Activated naive CD8-positive, alpha-beta T cell (primary cell): ENCODE data around the gene SCYL1.
"Not testable (repeated sequence)": the region's sequence is repeated elsewhere in the genome, so short reads cannot be mapped to it uniquely, and the experiment has no call there.

Experiments used
- H3K27ac Mint-ChIP-seq: one replicate; pipeline ENCODE4 v1.8.0; 2021; ENCODE audit warnings: mixed read lengths
- H3K27me3 Mint-ChIP-seq: one replicate; pipeline ENCODE4 v1.8.0; 2021; ENCODE audit warnings: mixed read lengths
- H3K36me3 Mint-ChIP-seq: one replicate; pipeline ENCODE4 v1.8.0; 2021; ENCODE audit warnings: mixed read lengths
- H3K4me1 Mint-ChIP-seq: one replicate; pipeline ENCODE4 v1.8.0; 2021; ENCODE audit warnings: low read depth, mixed read lengths
- H3K4me3 Mint-ChIP-seq: one replicate; pipeline ENCODE4 v1.8.0; 2021; ENCODE audit warnings: mild to moderate bottlenecking, mixed read lengths
- H3K9me3 Mint-ChIP-seq: one replicate; pipeline ENCODE4 v1.8.0; 2021; ENCODE audit warnings: low read depth, mixed read lengths

Gene SCYL1

GRCh38 chr11:65558930-65559509 lies 34.1 kb downstream of the SCYL1 start:
- peak overlapping the region; percentile 62 for H3K4me3 Mint-ChIP-seq
- H3K27ac Mint-ChIP-seq: peak overlapping the region; percentile 81
- no peaks in the 10 kb centered on the region for H3K9me3 Mint-ChIP-seq
- peaks cover 57% of the 10 kb centered on the region for H3K4me1 Mint-ChIP-seq
- no peaks in the 10 kb centered on the region for H3K36me3 Mint-ChIP-seq
- H3K27me3 Mint-ChIP-seq: no peaks in the 10 kb centered on the region

GRCh38 chr11:65559535-65559934 lies 34.7 kb downstream of the SCYL1 start:
- peak overlapping the region; percentile 81 for H3K27ac Mint-ChIP-seq
- no peaks in the 10 kb centered on the region for H3K36me3 Mint-ChIP-seq
- H3K4me1 Mint-ChIP-seq: peaks cover 53% of the 10 kb centered on the region
- peak overlapping the region; percentile 62 for H3K4me3 Mint-ChIP-seq
- H3K27me3 Mint-ChIP-seq: no peaks in the 10 kb centered on the region
- no peaks in the 10 kb centered on the region for H3K9me3 Mint-ChIP-seq

DNA sequence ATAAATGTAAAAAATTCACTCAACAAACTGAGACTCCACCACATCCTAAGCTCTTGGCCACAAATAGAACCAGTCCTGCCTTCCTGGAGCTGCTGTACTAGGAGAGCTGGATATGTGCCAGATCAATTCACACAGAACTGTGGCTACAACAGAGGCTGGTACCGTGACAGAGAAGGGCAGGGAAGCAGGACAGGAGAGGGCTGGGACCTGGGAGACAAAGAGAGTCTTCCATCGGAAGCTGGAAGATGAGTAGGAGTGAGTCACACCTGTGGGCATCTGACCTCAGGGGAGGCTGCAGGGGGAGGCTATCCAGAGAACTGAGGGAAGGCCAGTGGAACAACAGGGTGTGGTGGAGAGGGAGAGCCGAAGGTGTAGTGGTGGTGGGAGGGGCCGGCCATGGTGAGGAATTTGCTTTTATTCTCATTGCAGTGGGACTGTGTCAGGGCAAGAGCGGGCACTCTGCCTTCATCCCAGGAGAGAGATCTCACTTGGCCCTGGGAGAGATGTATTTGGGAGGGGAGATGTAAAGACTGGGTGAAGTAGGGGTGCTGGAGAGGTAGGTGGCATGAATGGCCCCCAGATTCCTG lies 35.2 kb downstream of the SCYL1 start:
- Mint-ChIP-seq H3K4me1 (peaks cover 52% of the 10 kb centered on the region), H3K27me3 (no peaks in the 10 kb centered on the region), H3K9me3 (no peaks in the 10 kb centered on the region), H3K36me3 (no peaks in the 10 kb centered on the region), H3K4me3 (peak overlapping the region; percentile 30), H3K27ac (peak overlapping the region; percentile 81)

DNA sequence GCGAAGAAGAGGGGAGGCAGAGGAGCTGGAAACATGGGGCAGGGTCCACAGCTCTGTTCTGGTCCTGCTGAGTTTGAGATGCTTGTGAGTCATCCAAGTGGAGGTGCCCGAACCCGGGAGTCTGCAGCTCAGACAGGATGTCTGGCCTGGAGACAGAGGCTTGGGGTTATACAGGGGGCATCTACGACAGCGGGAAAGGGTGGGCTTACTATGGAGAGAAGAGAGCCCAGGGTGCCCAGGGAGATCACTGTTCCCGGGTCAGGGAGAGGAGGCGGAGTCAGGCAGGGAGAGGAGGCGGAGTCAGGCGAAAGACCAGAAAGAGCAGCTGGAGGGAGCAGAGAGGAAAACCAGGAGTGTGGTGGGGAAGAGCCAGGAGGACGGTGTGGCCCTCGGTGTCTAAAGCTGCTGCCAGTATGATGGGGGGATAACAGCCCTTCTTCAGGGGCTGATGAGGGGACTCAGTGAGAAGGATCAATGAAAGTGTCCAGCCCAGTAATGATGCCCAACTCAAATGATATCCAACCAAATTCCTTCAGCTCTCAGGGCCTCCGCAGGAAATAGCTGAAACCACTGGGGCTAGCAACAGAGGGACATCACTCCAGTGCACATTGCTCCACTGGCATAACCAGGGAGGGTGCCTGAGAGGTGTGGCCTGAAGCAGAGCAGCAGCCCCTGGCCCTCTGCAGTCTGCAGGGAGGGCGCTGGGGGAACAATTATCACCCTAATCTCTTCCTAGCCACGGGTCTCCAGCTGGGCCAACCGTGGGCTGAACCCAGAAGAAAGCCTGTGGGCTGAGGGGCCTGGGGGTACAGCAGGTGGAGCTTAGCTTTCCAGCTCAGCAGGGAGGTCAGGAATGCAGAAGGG lies 35.9 kb downstream of the SCYL1 start:
- Mint-ChIP-seq H3K4me3 (peak overlapping the region; percentile 30), H3K27ac (peak overlapping the region; percentile 81), H3K9me3 (no peaks in the 10 kb centered on the region), H3K4me1 (peaks cover 52% of the 10 kb centered on the region), H3K36me3 (no peaks in the 10 kb centered on the region), H3K27me3 (no peaks in the 10 kb centered on the region)

DNA sequence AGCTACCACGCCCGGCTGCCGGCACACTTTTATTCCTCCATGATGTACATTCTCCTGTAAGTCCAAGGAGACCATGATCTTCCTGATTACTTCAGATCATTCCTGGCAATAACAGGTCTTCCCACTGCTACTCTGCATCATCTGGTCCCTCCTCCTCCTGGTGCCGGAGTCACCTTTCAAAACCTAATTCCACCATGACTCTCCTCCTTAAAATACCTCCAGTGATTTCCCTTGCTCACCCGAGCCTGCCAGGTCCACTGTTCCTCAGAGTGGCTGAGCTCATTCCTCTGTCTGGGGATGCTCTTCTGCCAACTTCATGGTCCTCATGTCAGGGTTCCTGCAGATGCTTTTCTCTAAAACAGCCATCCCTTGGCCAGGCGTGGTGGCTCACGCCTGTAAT lies 37.1 kb downstream of the SCYL1 start:
- Mint-ChIP-seq H3K4me3 (peak overlapping the region; percentile 5), H3K36me3 (no peaks in the 10 kb centered on the region), H3K9me3 (no peaks in the 10 kb centered on the region), H3K4me1 (peaks cover 53% of the 10 kb centered on the region), H3K27me3 (no peaks in the 10 kb centered on the region), H3K27ac (peak overlapping the region; percentile 34)

DNA sequence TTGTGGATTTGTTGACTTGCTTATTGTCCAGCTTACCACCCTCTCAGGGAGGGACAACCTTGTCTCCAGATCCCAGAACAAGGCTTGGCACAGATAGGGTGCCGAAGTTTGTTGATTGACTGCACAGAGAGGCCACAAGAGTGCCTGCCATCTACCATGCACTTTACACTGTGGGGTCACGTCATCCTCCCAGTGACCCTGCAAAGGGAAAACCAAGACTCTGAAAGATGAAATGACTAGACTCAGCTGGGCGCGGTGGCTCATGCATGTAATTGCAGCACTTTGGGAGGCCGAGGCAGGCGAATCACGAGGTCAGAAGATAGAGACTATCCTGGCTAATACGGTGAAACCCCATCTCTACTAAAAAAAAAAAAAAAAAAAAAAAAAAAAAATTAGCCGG lies 37.9 kb downstream of the SCYL1 start:
- H3K4me1 Mint-ChIP-seq: peaks cover 51% of the 10 kb centered on the region
- H3K4me3 Mint-ChIP-seq: no peak overlapping the region
- H3K27me3 Mint-ChIP-seq: no peaks in the 10 kb centered on the region
- H3K9me3 Mint-ChIP-seq: no peaks in the 10 kb centered on the region
- H3K27ac Mint-ChIP-seq: peak overlapping the region; percentile 41
- no peaks in the 10 kb centered on the region for H3K36me3 Mint-ChIP-seq

DNA sequence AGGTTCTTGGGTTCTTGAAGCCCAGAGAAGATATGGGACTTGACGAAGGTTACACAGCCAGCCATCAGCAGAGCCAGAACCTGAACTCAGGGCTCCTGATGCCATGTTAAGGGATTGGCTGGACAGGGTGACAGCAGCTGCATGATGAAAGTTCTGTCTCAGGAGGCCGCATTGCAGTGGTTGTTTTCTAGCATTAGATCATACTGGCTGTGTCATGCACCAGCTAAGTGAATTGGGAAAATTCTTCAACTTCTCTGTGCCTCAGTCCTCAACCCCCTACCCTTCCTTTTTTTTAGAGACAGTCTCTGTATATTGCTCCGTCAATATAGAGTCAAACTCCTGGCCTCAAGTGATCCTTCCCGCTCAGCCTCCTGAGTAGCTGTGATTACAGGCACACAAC lies 38.7 kb downstream of the SCYL1 start:
- Mint-ChIP-seq H3K27me3 (no peaks in the 10 kb centered on the region), H3K36me3 (peaks cover 3% of the 10 kb centered on the region), H3K4me3 (no peak overlapping the region), H3K27ac (peak overlapping the region; percentile 86), H3K4me1 (peaks cover 56% of the 10 kb centered on the region), H3K9me3 (no peaks in the 10 kb centered on the region)

DNA sequence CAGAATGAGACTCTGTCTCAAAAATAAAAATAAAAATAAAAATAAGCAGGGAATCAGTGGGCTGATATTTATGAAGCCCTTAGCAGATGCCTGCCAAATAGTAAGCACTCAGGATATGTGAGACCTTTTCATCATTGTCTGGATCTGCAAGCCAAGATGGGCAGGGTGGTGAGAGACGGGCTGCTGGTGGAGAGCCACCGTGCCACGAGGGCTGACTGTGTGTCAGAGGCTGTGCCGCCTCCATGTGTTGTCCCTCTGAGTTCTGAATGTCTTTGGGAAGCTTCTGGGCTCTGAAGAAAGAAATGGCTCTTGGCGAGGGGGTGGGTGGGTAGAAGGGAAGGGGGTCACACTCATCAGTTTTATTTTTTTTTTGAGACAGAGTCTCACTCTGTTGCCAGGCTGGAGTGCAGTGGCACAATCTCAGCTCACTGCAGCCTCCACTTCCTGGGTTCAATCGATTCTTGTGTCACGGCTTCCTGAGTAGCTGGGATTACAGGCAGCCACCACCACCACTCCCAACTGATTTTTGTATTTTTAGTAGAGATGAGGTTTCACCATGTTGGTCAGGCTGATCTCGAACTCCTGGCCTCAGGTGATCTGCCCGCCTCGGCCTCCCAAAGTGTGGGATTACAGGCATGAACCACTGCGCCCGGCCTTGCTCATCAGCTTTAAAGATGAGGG lies 40.1 kb downstream of the SCYL1 start:
- H3K4me3 Mint-ChIP-seq: peak overlapping the region; percentile 74
- H3K27ac Mint-ChIP-seq: peak overlapping the region; percentile 96
- peaks cover 54% of the 10 kb centered on the region for H3K4me1 Mint-ChIP-seq
- not testable (repeated sequence) for H3K27me3 Mint-ChIP-seq, H3K36me3 Mint-ChIP-seq, H3K9me3 Mint-ChIP-seq

GRCh38 chr11:65565624-65566453 lies 41.0 kb downstream of the SCYL1 start:
- Mint-ChIP-seq H3K4me3 (peak overlapping the region; percentile 74), H3K27me3 (no peaks in the 10 kb centered on the region), H3K4me1 (peaks cover 50% of the 10 kb centered on the region), H3K9me3 (no peaks in the 10 kb centered on the region), H3K36me3 (peaks cover 5% of the 10 kb centered on the region), H3K27ac (peak overlapping the region; percentile 96)

- Mint-ChIP-seq H3K4me3 (peak overlapping the region; percentile 99), H3K27me3 (no peaks in the 10 kb centered on the region), H3K27ac (peak overlapping the region; percentile 99), H3K36me3 (peaks cover 8% of the 10 kb centered on the region), H3K9me3 (no peaks in the 10 kb centered on the region), H3K4me1 (peaks cover 65% of the 10 kb centered on the region)
These were observed 44.5 kb downstream of the SCYL1 start for GRCh38 chr11:65569164-65569972.

DNA sequence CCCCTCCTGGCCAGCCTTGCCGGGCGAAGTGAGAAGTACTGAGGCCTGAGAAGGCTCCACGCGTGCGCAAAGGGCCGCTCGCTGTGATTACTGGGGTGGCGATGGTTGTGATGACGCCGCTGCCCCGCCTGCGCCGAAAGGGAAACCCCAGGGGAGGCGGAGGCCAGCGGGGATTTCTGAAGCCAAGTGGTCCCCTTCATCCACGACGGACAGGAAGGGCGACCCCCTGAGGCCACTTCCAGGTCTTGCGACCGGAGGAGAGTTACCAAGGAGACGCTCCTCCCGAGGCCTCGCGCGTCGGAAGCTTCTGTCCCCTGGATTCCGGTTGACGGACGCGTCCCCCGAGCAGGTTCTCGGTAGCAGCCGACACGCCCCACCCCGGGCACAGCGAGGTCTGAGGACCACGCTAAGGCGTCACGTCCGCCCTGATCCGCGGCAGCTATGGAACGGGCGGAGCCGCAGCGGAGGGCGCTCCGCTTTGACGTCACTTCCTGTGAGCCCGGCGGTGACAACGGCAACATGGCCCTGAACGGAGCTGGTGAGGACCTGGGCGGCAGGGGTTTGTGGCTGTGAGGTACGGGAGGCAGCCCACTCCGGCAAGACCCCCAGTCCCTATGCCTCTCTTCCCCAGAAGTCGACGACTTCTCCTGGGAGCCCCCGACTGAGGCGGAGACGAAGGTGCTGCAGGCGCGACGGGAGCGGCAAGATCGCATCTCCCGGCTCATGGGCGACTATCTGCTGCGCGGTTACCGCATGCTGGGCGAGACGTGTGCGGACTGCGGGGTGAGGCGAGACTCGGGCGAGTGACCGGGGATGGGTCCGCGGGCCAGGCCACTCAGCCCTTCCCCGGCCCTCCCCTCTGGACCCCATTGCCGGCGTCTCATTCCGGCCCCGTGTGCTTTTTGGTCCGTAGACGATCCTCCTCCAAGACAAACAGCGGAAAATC lies 45.4 kb downstream of the SCYL1 start, which contains the start of gene ZNRD2:
ZNRD2 (plus strand) TSS at position 505 of the 946 bp plus-strand sequence; CDS start at position 520, 15 bp downstream.
- Mint-ChIP-seq H3K27me3 (no peaks in the 10 kb centered on the region), H3K9me3 (no peaks in the 10 kb centered on the region), H3K4me1 (peaks cover 65% of the 10 kb centered on the region), H3K36me3 (peaks cover 8% of the 10 kb centered on the region), H3K27ac (peak within 1 kb of the TSS; percentile 99), H3K4me3 (peak within 1 kb of the TSS; percentile 99)

- no peaks in the 10 kb centered on the region for H3K9me3 Mint-ChIP-seq
- H3K4me3 Mint-ChIP-seq: peak overlapping the region; percentile 99
- H3K4me1 Mint-ChIP-seq: peaks cover 58% of the 10 kb centered on the region
- peak overlapping the region; percentile 83 for H3K27ac Mint-ChIP-seq
- H3K27me3 Mint-ChIP-seq: no peaks in the 10 kb centered on the region
- peaks cover 8% of the 10 kb centered on the region for H3K36me3 Mint-ChIP-seq
These were observed 46.5 kb downstream of the SCYL1 start for GRCh38 chr11:65571420-65571819.

DNA sequence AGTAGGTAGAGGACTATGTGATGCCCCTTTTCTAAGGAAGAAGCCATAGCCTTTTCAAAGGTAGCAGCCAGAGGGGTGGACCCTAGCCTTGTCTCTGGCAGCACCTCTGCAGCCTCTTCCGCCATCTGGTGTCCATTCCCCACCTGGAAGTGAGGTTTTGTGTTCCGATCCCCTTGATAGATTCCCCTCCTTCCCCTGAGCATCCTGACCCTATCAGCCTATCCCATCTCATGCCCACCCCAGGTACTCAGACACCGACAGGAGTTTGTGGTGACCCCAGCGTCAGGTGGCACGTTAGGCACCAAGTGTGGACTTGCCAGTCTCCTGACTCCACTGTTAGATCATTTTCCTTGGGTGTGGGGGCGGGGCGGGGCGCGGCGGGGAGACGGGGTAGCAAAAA lies 47.1 kb downstream of the SCYL1 start:
- peaks cover 58% of the 10 kb centered on the region for H3K4me1 Mint-ChIP-seq
- H3K4me3 Mint-ChIP-seq: peak overlapping the region; percentile 99
- H3K36me3 Mint-ChIP-seq: peaks cover 8% of the 10 kb centered on the region
- H3K9me3 Mint-ChIP-seq: no peaks in the 10 kb centered on the region
- H3K27me3 Mint-ChIP-seq: no peaks in the 10 kb centered on the region
- peak overlapping the region; percentile 83 for H3K27ac Mint-ChIP-seq
